ENCODE data around the gene LRFN4. TPM values are rescaled to one million over a fixed set of nuclear protein-coding genes. Genes with fewer than 3 reads are reported as not detected.
A peak's percentile ranks its signal among the peaks of the same experiment; 100 is the strongest.

Gene LRFN4
- total and polyA plus RNA-seq, 2 of the 8 experiments (the other 6 are each of a cell fraction or from before 2014, with no cell fraction given), result 49.8 to 64.3 TPM

DNA sequence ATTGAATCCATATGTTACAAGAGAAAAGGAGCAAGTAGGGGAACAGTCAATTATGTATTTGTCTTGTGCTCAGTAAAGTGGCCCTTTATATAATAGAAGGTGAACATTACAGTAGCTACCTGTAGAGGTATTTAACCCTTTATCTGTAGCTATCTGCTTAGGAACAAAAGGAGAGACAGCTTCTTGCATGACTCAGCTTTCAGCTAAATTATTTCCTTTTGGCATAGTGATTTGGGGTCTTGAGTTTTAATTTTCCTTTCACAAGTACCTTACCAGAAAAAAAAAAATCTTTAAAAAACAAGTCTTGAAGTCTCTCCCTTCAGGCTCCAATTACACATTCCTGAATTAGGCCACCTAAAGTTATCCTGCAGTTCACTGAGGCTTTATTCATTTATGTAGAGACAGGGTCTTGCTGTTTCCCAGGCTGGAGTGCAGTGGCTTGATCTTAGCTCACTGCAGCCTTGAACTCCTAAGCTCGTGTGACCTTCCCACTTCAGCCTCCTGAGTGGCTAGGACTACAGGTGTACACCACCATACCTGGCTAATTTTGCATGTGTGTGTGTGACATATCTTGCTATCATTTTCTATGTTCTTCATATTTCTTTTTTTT, 46.2 kb upstream of the LRFN4 start:
- H3K4me2 ChIP-seq (ENCODE audit: insufficient read depth in 1 of 2, low read depth in 2 of 2, low read length in 2 of 2), result no peak overlapping the region
- H3K36me3 ChIP-seq (ENCODE audit: control insufficient read depth in 2 of 4, insufficient read depth in 4 of 4, low read length in 3 of 4), result peaks cover 0 to 7% (median 2%) of the 10 kb centered on the region in 4 experiments; a peak in 2 of 8 replicates
- POLR2A ChIA-PET (ENCODE audit: partially characterized antibody), result interaction anchor here (1.0 kb wide), 1 partner anchor 264 kb away, joined by 3 read pairs; the partner anchor contains the start of gene ZDHHC24
- peak overlapping the region; percentile 98 for H2AK5ac ChIP-seq (ENCODE audit: low read depth, low read length)
- DNase-seq (ENCODE audit: low read depth in 1 of 2, low spot score in 2 of 2), result peak in 1 of 2 experiments; percentile 9
- H2BK20ac ChIP-seq (ENCODE audit: low read length), result peak overlapping the region; percentile 98; the same call in 1 of the 2 replicates
- H3K4ac ChIP-seq (replicated peaks; ENCODE audit: insufficient read length, low read depth, low read length), result peak overlapping the region; percentile 96
- peak overlapping the region; percentile 94 for H2BK5ac ChIP-seq (ENCODE audit: low read depth, low read length)
- peak overlapping the region; percentile 38 for H2BK120ac ChIP-seq (replicated peaks; ENCODE audit: low read depth, low read length)
- H3K79me1 ChIP-seq (ENCODE audit: low read depth, low read length), result no peaks in the 10 kb centered on the region
- no peak overlapping the region for H2AFZ ChIP-seq (ENCODE audit: low read length)
- H3K18ac ChIP-seq (ENCODE audit: extremely low read depth, low read length), result peak overlapping the region; percentile 89
- H3K9ac ChIP-seq (replicated peaks in 1 of 4; ENCODE audit: extremely low read depth in 1 of 4, low read depth in 3 of 4, low read length in 3 of 4), result no peak overlapping the region; a peak in 3 of 7 replicates
- peak overlapping the region; percentile 3; the same call in 1 of the 2 replicates for H3K27ac ChIP-seq (ENCODE audit: low read depth, low read length)
- H3K23me2 ChIP-seq (ENCODE audit: low read depth, low read length), result no peaks in the 10 kb centered on the region; the same call in 1 of the 2 replicates
- no peaks in the 10 kb centered on the region; a peak in 1 of 4 replicates for H3K9me3 ChIP-seq (ENCODE audit: insufficient read depth in 2 of 2, low read depth in 1 of 2, low read length in 1 of 2)
- CTCF ChIA-PET (ENCODE audit: partially characterized antibody), result interaction anchor here (0.7 to 1.4 kb wide), 8 partner anchors 22 to 631 kb away, joined by 3 to 5 read pairs (median 3); no protein-coding TSS in a partner anchor
- no peak overlapping the region for H3K23ac ChIP-seq (ENCODE audit: insufficient read length)
- no peak overlapping the region; a peak in 1 of 8 replicates for H3K4me3 ChIP-seq (ENCODE audit: extremely low read depth in 1 of 4, insufficient read depth in 2 of 4, low read depth in 3 of 4, low read length in 4 of 4)
- H3K4me1 ChIP-seq (replicated peaks in 1 of 4; ENCODE audit: control insufficient read depth in 3 of 4, insufficient read depth in 4 of 4, low read length in 3 of 4), result peaks cover 2 to 13% (median 5%) of the 10 kb centered on the region in 4 experiments; a peak in 6 of 7 replicates
- no peaks in the 10 kb centered on the region for H4K20me1 ChIP-seq (replicated peaks in 1 of 2; ENCODE audit: control insufficient read depth in 1 of 2, insufficient read depth in 2 of 2, low read length in 2 of 2)
- no peaks in the 10 kb centered on the region for H3K79me2 ChIP-seq (ENCODE audit: control insufficient read depth in 1 of 2, insufficient read depth in 2 of 2, low read length in 2 of 2)
- H2BK15ac ChIP-seq (ENCODE audit: low read length), result peak overlapping the region; percentile 99
- H4K91ac ChIP-seq (replicated peaks; ENCODE audit: insufficient read length, low read length), result peak overlapping the region; percentile 52
- WGBS, 2 experiments (ENCODE audit: extremely low coverage in 1 of 2, insufficient coverage in 1 of 2, insufficient read length in 1 of 2, insufficient replicate concordance in 2 of 2, low coverage in 1 of 2, low lambda C conversion rate in 2 of 2, missing lambda C conversion rate in 1 of 2), result 50% methylated on average over 1 of the region's 1 CpG; no CpG with 5 or more reads in 1 of the 2 experiments
- H2BK12ac ChIP-seq (ENCODE audit: low read depth, low read length), result peak overlapping the region; percentile 98
- H4K5ac ChIP-seq (ENCODE audit: insufficient read length, low read depth, low read length), result peak overlapping the region; percentile 87
- H3K27me3 ChIP-seq (replicated peaks in 1 of 4; ENCODE audit: control insufficient read depth in 3 of 4, extremely low read depth in 1 of 4, insufficient read depth in 3 of 4, low read length in 3 of 4), result no peaks in the 10 kb centered on the region
- no peak overlapping the region for H3K14ac ChIP-seq (ENCODE audit: insufficient read length)
- no peak overlapping the region for H3K56ac ChIP-seq (replicated peaks; ENCODE audit: insufficient read length, low read depth, low read length)
- FAIRE-seq, result peak; percentile 57
- no peak overlapping the region for H4K8ac ChIP-seq (ENCODE audit: extremely low read depth, insufficient read depth, low read length)
- TF ChIP-seq RXRA (IDR thresholded peaks at IDR 0.05; ENCODE audit: insufficient read depth, low read depth, low read length) (no peak), KDM4A (IDR thresholded peaks at IDR 0.05; ENCODE audit: low read depth, low read length, severe bottlenecking) (no peak), POLR2AphosphoS5 (IDR thresholded peaks at IDR 0.05; ENCODE audit: low read depth, low read length) (no peak), CEBPB (IDR thresholded peaks at IDR 0.05; ENCODE audit: low read depth, low read length) (no peak), TEAD4 (IDR thresholded peaks at IDR 0.05; ENCODE audit: low read depth, low read length) (no peak), SAP30 (IDR thresholded peaks at IDR 0.05; ENCODE audit: insufficient read depth, insufficient replicate concordance, low read length) (no peak), JUN (IDR thresholded peaks at IDR 0.05; ENCODE audit: low read depth, low read length) (no peak), NANOG (IDR thresholded peaks at IDR 0.05; ENCODE audit: insufficient read depth, low read depth, low read length, poor library complexity, severe bottlenecking) (no peak), SUZ12 (IDR thresholded peaks at IDR 0.05; ENCODE audit: low read length) (no peak)
- TF ChIP-seq, protein P1, sequence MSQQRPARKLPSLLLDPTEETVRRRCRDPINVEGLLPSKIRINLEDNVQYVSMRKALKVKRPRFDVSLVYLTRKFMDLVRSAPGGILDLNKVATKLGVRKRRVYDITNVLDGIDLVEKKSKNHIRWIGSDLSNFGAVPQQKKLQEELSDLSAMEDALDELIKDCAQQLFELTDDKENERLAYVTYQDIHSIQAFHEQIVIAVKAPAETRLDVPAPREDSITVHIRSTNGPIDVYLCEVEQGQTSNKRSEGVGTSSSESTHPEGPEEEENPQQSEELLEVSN (IDR thresholded peaks at IDR 0.05), result no peak
- TF ChIP-seq, protein P2, sequence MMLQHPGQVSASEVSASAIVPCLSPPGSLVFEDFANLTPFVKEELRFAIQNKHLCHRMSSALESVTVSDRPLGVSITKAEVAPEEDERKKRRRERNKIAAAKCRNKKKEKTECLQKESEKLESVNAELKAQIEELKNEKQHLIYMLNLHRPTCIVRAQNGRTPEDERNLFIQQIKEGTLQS (IDR thresholded peaks at IDR 0.05; ENCODE audit: insufficient read depth, low read depth, low read length), result no peak

Measured in H1 (cell line).